ENCODE measurements around the gene ETHE1.
"Not testable (repeated sequence)": the region's sequence is repeated elsewhere in the genome, so short reads cannot be mapped to it uniquely, and the experiment has no call there.

The ETHE1 gene

DNA sequence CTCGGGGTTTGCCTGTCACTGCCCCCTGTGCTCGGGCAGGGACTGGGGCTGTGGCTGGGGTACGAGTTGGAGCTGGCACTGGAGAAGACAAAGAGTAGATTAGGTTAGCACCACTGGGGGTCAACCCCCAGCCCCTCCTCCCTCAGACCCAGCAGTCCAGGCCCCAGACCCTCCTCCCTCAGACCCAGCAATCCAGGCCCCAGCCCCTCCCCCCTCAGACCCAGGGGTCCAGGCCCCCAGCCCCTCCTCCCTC, 25.1 kb upstream of the ETHE1 start:
- TF ChIP-seq, protein P1, sequence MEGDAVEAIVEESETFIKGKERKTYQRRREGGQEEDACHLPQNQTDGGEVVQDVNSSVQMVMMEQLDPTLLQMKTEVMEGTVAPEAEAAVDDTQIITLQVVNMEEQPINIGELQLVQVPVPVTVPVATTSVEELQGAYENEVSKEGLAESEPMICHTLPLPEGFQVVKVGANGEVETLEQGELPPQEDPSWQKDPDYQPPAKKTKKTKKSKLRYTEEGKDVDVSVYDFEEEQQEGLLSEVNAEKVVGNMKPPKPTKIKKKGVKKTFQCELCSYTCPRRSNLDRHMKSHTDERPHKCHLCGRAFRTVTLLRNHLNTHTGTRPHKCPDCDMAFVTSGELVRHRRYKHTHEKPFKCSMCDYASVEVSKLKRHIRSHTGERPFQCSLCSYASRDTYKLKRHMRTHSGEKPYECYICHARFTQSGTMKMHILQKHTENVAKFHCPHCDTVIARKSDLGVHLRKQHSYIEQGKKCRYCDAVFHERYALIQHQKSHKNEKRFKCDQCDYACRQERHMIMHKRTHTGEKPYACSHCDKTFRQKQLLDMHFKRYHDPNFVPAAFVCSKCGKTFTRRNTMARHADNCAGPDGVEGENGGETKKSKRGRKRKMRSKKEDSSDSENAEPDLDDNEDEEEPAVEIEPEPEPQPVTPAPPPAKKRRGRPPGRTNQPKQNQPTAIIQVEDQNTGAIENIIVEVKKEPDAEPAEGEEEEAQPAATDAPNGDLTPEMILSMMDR (IDR thresholded peaks at IDR 0.05; ENCODE audit: low read length, missing control alignments): no peak
- no peak for DNase-seq (ENCODE audit: low read depth)

DNA sequence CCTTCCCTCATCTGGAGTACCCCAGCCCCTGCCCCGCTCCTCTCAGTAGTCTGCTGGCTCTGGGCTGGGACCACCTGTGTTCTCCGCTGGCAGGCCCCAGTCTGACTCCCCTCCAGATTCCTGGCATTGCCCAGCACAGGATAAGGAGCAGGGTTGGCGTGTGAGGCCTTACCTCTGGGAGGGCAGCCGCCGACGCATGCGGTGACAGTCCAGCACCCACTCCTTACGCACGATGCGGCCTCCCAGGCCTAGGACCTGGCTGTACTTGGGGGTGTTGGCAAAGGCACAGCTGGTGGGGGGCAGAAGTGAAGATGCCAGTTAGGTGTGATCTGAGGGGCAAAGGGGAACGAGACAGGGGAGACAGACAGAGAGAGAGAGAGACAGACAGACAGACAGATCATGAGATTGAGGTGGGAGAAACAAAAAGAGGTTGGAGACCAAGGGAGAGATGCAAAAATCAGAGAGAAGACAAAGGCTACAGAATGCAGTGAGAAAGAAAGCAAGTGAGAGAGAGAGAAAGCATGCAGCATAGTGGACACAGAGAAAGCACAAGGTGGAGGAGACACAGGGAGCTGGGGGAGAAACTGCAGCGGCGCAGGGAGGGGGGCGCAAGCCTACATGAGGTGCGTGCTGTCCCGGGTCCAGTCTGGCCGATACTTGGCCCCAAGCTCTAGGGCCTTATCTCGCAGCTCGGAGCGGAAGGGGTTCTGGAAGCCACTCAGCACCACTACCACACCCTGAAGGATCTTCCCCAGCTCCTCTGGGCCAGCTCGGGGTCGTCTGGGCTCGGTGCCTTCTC, 24.6 kb upstream of the ETHE1 start:
- H3K4me3 ChIP-seq (replicated peaks; ENCODE audit: low read depth, low read length): no peak overlapping the region
- TF ChIP-seq, protein P1 (IDR thresholded peaks at IDR 0.05; ENCODE audit: low read length, missing control alignments): no peak
- no peak for DNase-seq (ENCODE audit: low read depth)

More for the DNA sequence above, 25.1 kb upstream of the ETHE1 start:
- H3K4me3 ChIP-seq (replicated peaks; ENCODE audit: low read depth, low read length): no peak overlapping the region

DNA sequence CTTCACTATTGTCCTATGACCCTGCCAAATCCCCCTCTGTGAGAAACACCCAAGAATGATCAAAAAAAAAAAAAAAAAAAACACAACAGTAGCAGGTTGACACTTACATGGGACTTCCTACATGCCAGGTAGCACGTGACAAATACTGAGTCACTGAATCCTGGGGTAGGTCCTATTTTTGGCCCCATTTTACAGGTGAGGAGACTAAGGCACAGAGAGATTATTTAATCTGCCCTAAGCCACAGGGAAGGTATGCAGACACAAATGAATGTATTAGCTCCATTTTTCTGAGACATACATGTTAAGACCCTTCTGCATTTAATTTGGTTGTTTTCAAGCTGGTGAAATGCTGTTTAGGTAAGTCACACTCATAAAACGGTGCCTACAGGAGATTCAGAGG, 21.7 kb upstream of the ETHE1 start:
- DNase-seq (ENCODE audit: low read depth): no peak
- TF ChIP-seq, protein P1 (IDR thresholded peaks at IDR 0.05; ENCODE audit: low read length, missing control alignments): no peak
- H3K4me3 ChIP-seq (replicated peaks; ENCODE audit: low read depth, low read length): no peak overlapping the region

GRCh38 chr19:43547926-43548325, 20.9 kb upstream of the ETHE1 start:
- DNase-seq (ENCODE audit: low read depth); H3K4me3 ChIP-seq (replicated peaks; ENCODE audit: low read depth, low read length): not testable (repeated sequence)

- TF ChIP-seq, protein P1 (IDR thresholded peaks at IDR 0.05; ENCODE audit: low read length, missing control alignments): no peak
- no peak overlapping the region for H3K4me3 ChIP-seq (replicated peaks; ENCODE audit: low read depth, low read length)
- no peak for DNase-seq (ENCODE audit: low read depth)
Measured at GRCh38 chr19:43546581-43546980, 19.6 kb upstream of the ETHE1 start.

- DNase-seq (ENCODE audit: low read depth): no peak
- H3K4me3 ChIP-seq (replicated peaks; ENCODE audit: low read depth, low read length): no peak overlapping the region
- TF ChIP-seq, protein P1 (IDR thresholded peaks at IDR 0.05; ENCODE audit: low read length, missing control alignments): no peak
Measured at GRCh38 chr19:43545981-43546380, 19.0 kb upstream of the ETHE1 start.

- TF ChIP-seq, protein P1 (IDR thresholded peaks at IDR 0.05; ENCODE audit: low read length, missing control alignments): no peak
- DNase-seq (ENCODE audit: low read depth): no peak
- H3K4me3 ChIP-seq (replicated peaks; ENCODE audit: low read depth, low read length): no peak overlapping the region
Measured at GRCh38 chr19:43545276-43545675, 18.3 kb upstream of the ETHE1 start.

Data from fibroblast of pulmonary artery (primary cell).